ENCODE results near the gene TRIM2.

DNA sequence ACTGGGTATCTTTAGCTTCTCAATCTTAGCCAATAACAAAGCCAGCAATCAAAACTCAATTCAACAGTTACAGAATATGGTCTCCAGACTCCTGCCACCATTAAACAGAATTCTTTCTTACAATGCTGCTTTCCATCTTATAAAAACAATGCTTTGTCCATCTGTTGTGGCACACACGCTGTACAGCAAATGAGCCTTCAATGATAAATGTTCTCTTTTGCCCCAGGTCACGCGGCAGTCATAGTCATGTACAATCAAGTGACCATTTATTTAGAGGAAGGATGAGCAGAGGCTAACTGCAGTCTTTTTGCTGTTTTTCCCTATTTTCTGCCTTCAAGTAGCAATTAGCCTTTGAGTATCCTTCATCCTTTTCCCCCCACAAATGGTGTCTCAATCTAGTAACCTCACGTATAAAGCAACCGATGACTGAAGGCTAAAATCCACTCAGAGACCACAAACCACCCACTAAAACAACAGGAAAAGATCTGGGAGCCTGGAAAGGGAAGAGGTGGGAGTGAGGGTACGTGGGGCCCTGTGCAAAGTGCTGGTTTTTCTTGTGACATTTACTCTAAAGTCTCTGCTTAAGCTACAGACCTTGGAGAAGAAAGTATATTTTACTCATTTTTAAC, 24.4 kb downstream of the TRIM2 start:
- TF ChIP-seq, protein P1, sequence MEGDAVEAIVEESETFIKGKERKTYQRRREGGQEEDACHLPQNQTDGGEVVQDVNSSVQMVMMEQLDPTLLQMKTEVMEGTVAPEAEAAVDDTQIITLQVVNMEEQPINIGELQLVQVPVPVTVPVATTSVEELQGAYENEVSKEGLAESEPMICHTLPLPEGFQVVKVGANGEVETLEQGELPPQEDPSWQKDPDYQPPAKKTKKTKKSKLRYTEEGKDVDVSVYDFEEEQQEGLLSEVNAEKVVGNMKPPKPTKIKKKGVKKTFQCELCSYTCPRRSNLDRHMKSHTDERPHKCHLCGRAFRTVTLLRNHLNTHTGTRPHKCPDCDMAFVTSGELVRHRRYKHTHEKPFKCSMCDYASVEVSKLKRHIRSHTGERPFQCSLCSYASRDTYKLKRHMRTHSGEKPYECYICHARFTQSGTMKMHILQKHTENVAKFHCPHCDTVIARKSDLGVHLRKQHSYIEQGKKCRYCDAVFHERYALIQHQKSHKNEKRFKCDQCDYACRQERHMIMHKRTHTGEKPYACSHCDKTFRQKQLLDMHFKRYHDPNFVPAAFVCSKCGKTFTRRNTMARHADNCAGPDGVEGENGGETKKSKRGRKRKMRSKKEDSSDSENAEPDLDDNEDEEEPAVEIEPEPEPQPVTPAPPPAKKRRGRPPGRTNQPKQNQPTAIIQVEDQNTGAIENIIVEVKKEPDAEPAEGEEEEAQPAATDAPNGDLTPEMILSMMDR (conservative IDR thresholded peaks at IDR 0.05; ENCODE audit: low read length), result no peak
- TF ChIP-seq EZH2phosphoT487 (IDR thresholded peaks at IDR 0.05; ENCODE audit: borderline replicate concordance, low read depth, low read length), result no peak
